GM12878 (cell line): ENCODE results near the gene SLC25A47. TPM values are rescaled to one million over a fixed set of nuclear protein-coding genes. Genes with fewer than 3 reads are reported as not detected.

Experiments
- ATAC-seq: fragments of 200-7000 bp; cut with Tn5 transposase; 3 replicates; pipeline ENCODE4 v1.9.1; 2020; ENCODE audit warnings: mild to moderate bottlenecking, moderate library complexity
- BruUV-seq: library from RNA; stranded (reverse); fragments of 400-500 nt; replicated peaks from 2 replicates; lab custom pipeline; 2021; lab: Mats Ljungman, UMichigan
- CTCF ChIA-PET: fragments of 300-600 bp; sonication (Branson Sonifier 250); formaldehyde crosslinking; extraction: SDS; loops from one replicate; lab custom pipeline; 2021; ENCODE audit warnings: inconsistent platforms; lab: Yijun Ruan, JAX
- POLR2A ChIA-PET: fragments of 350-600 bp; formaldehyde crosslinking; extraction: SDS; loops from one replicate; lab custom pipeline; 2021; ENCODE audit warnings: inconsistent platforms; lab: Charles Lee
- RAD21 ChIA-PET: fragments of 300-600 bp; sonication (Branson Sonifier 250); formaldehyde crosslinking; loops from one replicate; lab custom pipeline; 2023; ENCODE audit warnings: antibody characterized with exemption; ENCODE audit not compliant: unreplicated experiment; lab: Charles Lee
- SMC1A ChIA-PET: fragments of 300-600 bp; sonication (Branson Sonifier 250); formaldehyde crosslinking; loops from one replicate; lab custom pipeline; 2023; ENCODE audit not compliant: unreplicated experiment, uncharacterized antibody; lab: Charles Lee
- DNase-seq: peaks from one replicate; pipeline ENCODE4 v3.0.0-alpha.2; 2011; ENCODE audit warnings: low read depth, low spot score
- FAIRE-seq: peaks from 3 replicates; lab custom pipeline; 2011; peaks lifted over from hg19 to GRCh38; lab: Jason Lieb, UNC
- H2AFZ ChIP-seq: 2 replicates; pipeline ENCODE4 v1.6.0; 2011; ENCODE audit warnings: low read depth, low read length, control low read depth; ENCODE audit not compliant: control insufficient read depth
- H3K27ac ChIP-seq: 2 replicates; pipeline ENCODE4 v1.5.1; 2011; ENCODE audit warnings: control low read depth; ENCODE audit not compliant: control insufficient read depth, insufficient read depth
- H3K27me3 ChIP-seq, 2 experiments: replicated peaks in 1 of 2; 2 replicates each; pipeline versions ENCODE4 v1.6.0 to v1.6.1; 2011; ENCODE audit warnings: low read length in 1 of 2; ENCODE audit not compliant: control insufficient read depth in 2 of 2, insufficient read depth in 2 of 2
- H3K36me3 ChIP-seq, 2 experiments: 2 replicates each; pipeline ENCODE4 v1.5.1; 2011; ENCODE audit warnings: low read length in 1 of 2; ENCODE audit not compliant: control insufficient read depth in 2 of 2, insufficient read depth in 2 of 2
- H3K4me1 ChIP-seq: 2 replicates; pipeline ENCODE4 v1.6.1; 2011; ENCODE audit warnings: mild to moderate bottlenecking, low read length, moderate library complexity, mixed read lengths; ENCODE audit not compliant: control insufficient read depth, insufficient read depth
- H3K4me2 ChIP-seq: 2 replicates; pipeline ENCODE4 v1.6.0; 2011; ENCODE audit warnings: control low read depth; ENCODE audit not compliant: control insufficient read depth, insufficient read depth
- H3K4me3 ChIP-seq: fragments of 200-600 bp; sonication (generic); 2 replicates; pipeline ENCODE4 v1.5.1; 2016
- H3K79me2 ChIP-seq: 2 replicates; pipeline ENCODE4 v1.6.0; 2011; ENCODE audit warnings: low read length; ENCODE audit not compliant: control insufficient read depth, insufficient read depth
- H3K9ac ChIP-seq: 2 replicates; pipeline ENCODE4 v1.8.0; 2011; ENCODE audit warnings: low read length, control low read depth, mixed read lengths; ENCODE audit not compliant: control insufficient read depth, insufficient read depth
- H3K9me3 ChIP-seq: replicated peaks from 3 replicates; pipeline ENCODE4 v1.5.1; 2011; ENCODE audit warnings: mild to moderate bottlenecking, low read length; ENCODE audit not compliant: control insufficient read depth, insufficient read depth
- H4K20me1 ChIP-seq: 2 replicates; pipeline ENCODE4 v1.6.0; 2011; ENCODE audit not compliant: control insufficient read depth, insufficient read depth
- BACH1 ChIP-seq: fragments of 450-650 bp; IDR thresholded peaks from 2 replicates; pipeline ENCODE4 v1.6.1; 2017; ENCODE audit warnings: mild to moderate bottlenecking, borderline replicate concordance
- EP300 ChIP-seq, 2 experiments: fragments of 150-350 bp in 1 of 2; IDR thresholded peaks; 2 replicates each; pipeline ENCODE4 v1.6.1; 2011 to 2012; ENCODE audit warnings: low read depth in 2 of 2, low read length in 2 of 2, borderline replicate concordance in 1 of 2, improper control_type of control experiment in 1 of 2, inconsistent platforms in 1 of 2; ENCODE audit not compliant: control insufficient read depth in 1 of 2
- MAX ChIP-seq: IDR thresholded peaks from 2 replicates; pipeline ENCODE4 v1.6.1; 2012; ENCODE audit warnings: low read depth, low read length, improper control_type of control experiment
- SMARCA5 ChIP-seq: fragments of 450-650 bp; IDR thresholded peaks from 2 replicates; pipeline ENCODE4 v1.6.1; 2017; ENCODE audit warnings: mild to moderate bottlenecking
- YBX1 ChIP-seq: fragments of 450-650 bp; IDR thresholded peaks from 2 replicates; pipeline ENCODE4 v1.6.1; 2016; ENCODE audit warnings: antibody characterized with exemption
- ZNF592 ChIP-seq: fragments of 450-650 bp; IDR thresholded peaks from 2 replicates; pipeline ENCODE4 v1.6.1; 2017; ENCODE audit warnings: mild to moderate bottlenecking, moderate library complexity
- WGBS: methylation state at CpG from one replicate; pipeline ENCODE4 v1.1.6; 2016; ENCODE audit warnings: low lambda C conversion rate; ENCODE audit not compliant: insufficient replicate concordance, insufficient coverage; ENCODE audit errors: missing lambda C conversion rate; 5-methylcytosine and 5-hydroxymethylcytosine counted together
- in situ Hi-C: fragments of 300-500 bp; cut with MboI; formaldehyde crosslinking; loops from 9 replicates; pipeline ENCODE4 v1.14.3; 2018; ENCODE audit warnings: mixed read lengths
- intact Hi-C: fragments of 100-400 bp; cut with micrococcal nuclease; formaldehyde crosslinking; loops from one replicate; pipeline ENCODE4 v1.14.2; 2022; ENCODE audit not compliant: unreplicated experiment
- polyA plus RNA-seq, 11 experiments: library from polyadenylated mRNA; depleted of rRNA in 4 of 11; unstranded in 6 of 11; stranded (reverse) in 5 of 11; fragments of >200 nt; fragmentation: Nextera tagmentation in 4 of 11; fragmentation: Illumina TruSeq in 1 of 11; extraction: Ambion mirVana in 4 of 11; extraction: Trizol in 1 of 11; gene quantifications; 1 replicate in 1 of 11; 2 replicates in 10 of 11; pipeline versions ENCODE4 v1.2.1 to v1.2.3, GENCODE V29; 2011 to 2016; ENCODE audit warnings: inconsistent platforms in 2 of 11, missing spikeins in 2 of 11, low read depth in 1 of 11
- total RNA-seq, 4 experiments: library from RNA; depleted of rRNA in 3 of 4; stranded (reverse); fragments of >200 nt in 3 of 4; fragmentation: Illumina TruSeq in 1 of 4; extraction: Trizol in 1 of 4; gene quantifications; 2 replicates each; pipeline versions ENCODE4 v1.2.1 to v1.2.3, GENCODE V29; 2013 to 2021

Gene SLC25A47
- total and polyA plus RNA-seq, 10 of the 15 experiments (the other 5 are each of a cell fraction or from before 2014, with no cell fraction given): 0.14 TPM; not detected in 9

- CTCF ChIA-PET: interaction anchor here (1.1 to 1.3 kb wide), 2 partner anchors 29 to 62 kb away, joined by 4 to 6 read pairs; partner anchors contain the start of gene WDR25
- POLR2A ChIA-PET: interaction anchor here (0.8 kb wide), 1 partner anchor 61 kb away, joined by 3 read pairs; a partner anchor contains a TSS
- intact Hi-C loops: no loop called here
- no TSS peak for BruUV-seq
- no peak for TF ChIP-seq ZNF592
- no peak for TF ChIP-seq EP300 (IDR thresholded peaks at IDR 0.05; ENCODE audit: borderline replicate concordance in 1 of 2, control insufficient read depth in 1 of 2, low read depth in 2 of 2, low read length in 2 of 2)
- no peak for TF ChIP-seq BACH1
- TF ChIP-seq SMARCA5: no peak
- no peak for TF ChIP-seq MAX
- TF ChIP-seq YBX1: no peak
- Histone ChIP-seq H3K4me2 (no peak overlapping the region), H3K9ac (no peak overlapping the region), H3K27me3 (0 out of 4 replicates have a peak, but pooled peaks cover 0 to 2% of the 10 kb centered on the region in 2 experiments), H3K79me2 (no peaks in the 10 kb centered on the region), H3K9me3 (no peaks in the 10 kb centered on the region), H3K4me3 (no peak overlapping the region), H3K27ac (no peak overlapping the region), H3K36me3 (no peaks in the 10 kb centered on the region), H4K20me1 (no peaks in the 10 kb centered on the region), H2AFZ (no peak overlapping the region), H3K4me1 (peaks cover 10% of the 10 kb centered on the region)
- DNase-seq (no peak), ATAC-seq (no peak), FAIRE-seq (no peak)
- SMC1A ChIA-PET: no interaction called here
- WGBS: 85% methylated on average over 6 of the region's 6 CpGs
- in situ Hi-C loops: no loop called here
- RAD21 ChIA-PET: no interaction called here
Measured at GRCh38 chr14:100314724-100315123, 8.4 kb upstream of the SLC25A47 start.
